ENCODE data around the gene NAA38.

DNA sequence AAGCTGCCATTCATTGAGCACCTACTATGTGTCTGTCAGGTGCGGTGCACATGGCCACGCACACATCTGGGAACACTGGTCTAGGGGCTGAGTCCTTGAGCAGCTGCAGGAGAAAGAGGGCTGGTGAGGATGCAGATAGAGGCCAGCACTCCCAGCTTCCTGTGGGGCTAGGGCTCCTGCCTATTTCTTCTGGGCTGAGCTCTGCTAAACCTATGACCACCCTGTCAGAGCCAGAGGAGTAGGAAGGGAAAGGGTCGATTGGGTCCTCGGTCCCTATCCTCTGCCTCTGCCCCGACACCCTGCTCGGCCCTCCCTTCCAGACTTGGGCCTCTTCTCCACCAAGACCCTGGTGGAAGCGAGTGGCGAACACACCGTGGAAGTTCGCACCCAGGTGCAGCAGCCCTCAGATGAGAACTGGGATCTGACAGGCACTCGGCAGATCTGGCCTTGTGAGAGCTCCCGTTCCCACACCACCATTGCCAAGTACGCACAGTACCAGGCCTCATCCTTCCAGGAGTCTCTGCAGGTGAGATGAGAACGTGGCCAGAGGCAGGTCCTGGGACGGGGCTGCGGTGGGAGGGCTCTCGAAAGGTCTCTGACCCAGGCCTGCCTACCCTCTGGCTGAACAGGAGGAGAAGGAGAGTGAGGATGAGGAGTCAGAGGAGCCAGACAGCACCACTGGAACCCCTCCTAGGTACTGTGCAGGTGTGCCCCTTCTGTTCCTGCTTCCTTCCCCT, 6.5 kb downstream of the NAA38 start:
- TF ChIP-seq, protein P1, sequence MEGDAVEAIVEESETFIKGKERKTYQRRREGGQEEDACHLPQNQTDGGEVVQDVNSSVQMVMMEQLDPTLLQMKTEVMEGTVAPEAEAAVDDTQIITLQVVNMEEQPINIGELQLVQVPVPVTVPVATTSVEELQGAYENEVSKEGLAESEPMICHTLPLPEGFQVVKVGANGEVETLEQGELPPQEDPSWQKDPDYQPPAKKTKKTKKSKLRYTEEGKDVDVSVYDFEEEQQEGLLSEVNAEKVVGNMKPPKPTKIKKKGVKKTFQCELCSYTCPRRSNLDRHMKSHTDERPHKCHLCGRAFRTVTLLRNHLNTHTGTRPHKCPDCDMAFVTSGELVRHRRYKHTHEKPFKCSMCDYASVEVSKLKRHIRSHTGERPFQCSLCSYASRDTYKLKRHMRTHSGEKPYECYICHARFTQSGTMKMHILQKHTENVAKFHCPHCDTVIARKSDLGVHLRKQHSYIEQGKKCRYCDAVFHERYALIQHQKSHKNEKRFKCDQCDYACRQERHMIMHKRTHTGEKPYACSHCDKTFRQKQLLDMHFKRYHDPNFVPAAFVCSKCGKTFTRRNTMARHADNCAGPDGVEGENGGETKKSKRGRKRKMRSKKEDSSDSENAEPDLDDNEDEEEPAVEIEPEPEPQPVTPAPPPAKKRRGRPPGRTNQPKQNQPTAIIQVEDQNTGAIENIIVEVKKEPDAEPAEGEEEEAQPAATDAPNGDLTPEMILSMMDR (IDR thresholded peaks at IDR 0.05): no peak
- no peak for TF ChIP-seq EZH2 (IDR thresholded peaks at IDR 0.05; ENCODE audit: borderline replicate concordance, insufficient read depth, low read depth, low read length, poor library complexity, severe bottlenecking)

All from B cell (primary cell).